Measurements from ENCODE around the gene PSMD6.

The PSMD6 gene

GRCh38 chr3:63986146-63986545, 37.1 kb downstream of the PSMD6 start:
- no peak overlapping the region for H3K4me3 ChIP-seq (ENCODE audit: low read depth, low read length)
- TF ChIP-seq CTCF (conservative IDR thresholded peaks at IDR 0.05; ENCODE audit: low read depth, low read length), result peak; percentile 15
- peak; percentile 38 for DNase-seq (ENCODE audit: low read depth)

- DNase-seq (ENCODE audit: low read depth), result no peak
- TF ChIP-seq CTCF (conservative IDR thresholded peaks at IDR 0.05; ENCODE audit: low read depth, low read length), result no peak
Measured at GRCh38 chr3:63984391-63984790, 38.9 kb downstream of the PSMD6 start.

GRCh38 chr3:63981980-63982379, 41.3 kb downstream of the PSMD6 start:
- no peak overlapping the region for H3K4me3 ChIP-seq (ENCODE audit: low read depth, low read length)
- no peak for DNase-seq (ENCODE audit: low read depth)

More at GRCh38 chr3:63984391-63984790, 38.9 kb downstream of the PSMD6 start:
- no peak overlapping the region for H3K4me3 ChIP-seq (ENCODE audit: low read depth, low read length)

GRCh38 chr3:63980830-63981498, 42.3 kb downstream of the PSMD6 start:
- no peak overlapping the region for H3K4me3 ChIP-seq (ENCODE audit: low read depth, low read length)
- DNase-seq (ENCODE audit: low read depth), result no peak
- TF ChIP-seq CTCF (conservative IDR thresholded peaks at IDR 0.05; ENCODE audit: low read depth, low read length), result no peak

More at GRCh38 chr3:63981980-63982379, 41.3 kb downstream of the PSMD6 start:
- no peak for TF ChIP-seq CTCF (conservative IDR thresholded peaks at IDR 0.05; ENCODE audit: low read depth, low read length)

GRCh38 chr3:63980019-63980418, 43.3 kb downstream of the PSMD6 start:
- H3K4me3 ChIP-seq (ENCODE audit: low read depth, low read length), result no peak overlapping the region
- no peak for TF ChIP-seq CTCF (conservative IDR thresholded peaks at IDR 0.05; ENCODE audit: low read depth, low read length)
- DNase-seq (ENCODE audit: low read depth), result no peak

- DNase-seq (ENCODE audit: low read depth), result peak; percentile 46
- no peak for TF ChIP-seq CTCF (conservative IDR thresholded peaks at IDR 0.05; ENCODE audit: low read depth, low read length)
- no peak overlapping the region for H3K4me3 ChIP-seq (ENCODE audit: low read depth, low read length)
Measured at GRCh38 chr3:63979093-63979885, 44.0 kb downstream of the PSMD6 start.

Measured in choroid plexus epithelial cell (primary cell).